H9 (cell line): ENCODE measurements around the gene TMEM248. TPM values are rescaled to one million over a fixed set of nuclear protein-coding genes. Genes with fewer than 3 reads are reported as not detected.
"Not testable (repeated sequence)": the region's sequence is repeated elsewhere in the genome, so short reads cannot be mapped to it uniquely, and the experiment has no call there.

ENCODE experiments used
- DNase-seq: peaks from one replicate; pipeline ENCODE4 v3.0.0-alpha.2; 2017
- H2AFZ ChIP-seq: one replicate; pipeline ENCODE4 v1.6.1; 2013; ENCODE audit warnings: mild to moderate bottlenecking, low read length, control low read depth, moderate library complexity
- H2AK5ac ChIP-seq: 2 replicates; pipeline ENCODE4 v1.6.1; 2013; ENCODE audit warnings: low read length, control low read depth, mixed read lengths; ENCODE audit not compliant: insufficient read length
- H2BK120ac ChIP-seq: one replicate; pipeline ENCODE4 v1.6.1; 2013; ENCODE audit warnings: low read depth, mild to moderate bottlenecking, low read length, control low read depth, inconsistent platforms; ENCODE audit not compliant: poor library complexity, severe bottlenecking
- H2BK12ac ChIP-seq: 2 replicates; pipeline ENCODE4 v1.6.1; 2013; ENCODE audit warnings: low read length, control low read depth, mixed read lengths, low read depth; ENCODE audit not compliant: insufficient read length
- H2BK15ac ChIP-seq: 2 replicates; pipeline ENCODE4 v1.6.1; 2013; ENCODE audit warnings: low read depth, low read length, control low read depth
- H2BK20ac ChIP-seq: one replicate; pipeline ENCODE4 v1.6.1; 2013; ENCODE audit warnings: low read depth, mild to moderate bottlenecking, low read length, control low read depth, inconsistent platforms; ENCODE audit not compliant: poor library complexity, severe bottlenecking
- H2BK5ac ChIP-seq: 2 replicates; pipeline ENCODE4 v1.6.1; 2013; ENCODE audit warnings: low read length, control low read depth, mixed read lengths; ENCODE audit not compliant: insufficient read length
- H3K14ac ChIP-seq: 2 replicates; pipeline ENCODE4 v1.6.1; 2013; ENCODE audit warnings: low read length, control low read depth; ENCODE audit not compliant: insufficient read depth
- H3K18ac ChIP-seq: 2 replicates; pipeline ENCODE4 v1.6.1; 2013; ENCODE audit warnings: low read depth, mild to moderate bottlenecking, mixed read lengths, low read length, control low read depth; ENCODE audit not compliant: insufficient read length
- H3K23ac ChIP-seq: 2 replicates; pipeline ENCODE4 v1.6.1; 2013; ENCODE audit warnings: low read length, control low read depth, mixed read lengths, low read depth; ENCODE audit not compliant: insufficient read length
- H3K23me2 ChIP-seq: 2 replicates; pipeline ENCODE4 v1.6.1; 2013; ENCODE audit warnings: low read depth, mild to moderate bottlenecking, mixed read lengths, low read length, control low read depth; ENCODE audit not compliant: insufficient read length, poor library complexity, severe bottlenecking
- H3K27ac ChIP-seq: 2 replicates; pipeline ENCODE4 v1.5.1; 2013; ENCODE audit warnings: low read length, control low read depth, mixed read lengths, low read depth; ENCODE audit not compliant: insufficient read length
- H3K27me3 ChIP-seq: 2 replicates; pipeline ENCODE4 v1.6.1; 2013; ENCODE audit warnings: low read length, control low read depth, inconsistent platforms; ENCODE audit not compliant: insufficient read depth
- H3K4ac ChIP-seq: 2 replicates; pipeline ENCODE4 v1.6.1; 2013; ENCODE audit warnings: low read depth, mild to moderate bottlenecking, control low read depth, inconsistent platforms, low read length, moderate library complexity
- H3K4me1 ChIP-seq: 2 replicates; pipeline ENCODE4 v1.6.1; 2013; ENCODE audit warnings: low read length, control low read depth, inconsistent platforms; ENCODE audit not compliant: insufficient read depth
- H3K4me2 ChIP-seq: 2 replicates; pipeline ENCODE4 v1.6.1; 2013; ENCODE audit warnings: low read length, control low read depth, mixed read lengths; ENCODE audit not compliant: insufficient read length, insufficient read depth
- H3K56ac ChIP-seq: 2 replicates; pipeline ENCODE4 v1.6.1; 2013; ENCODE audit warnings: low read depth, mild to moderate bottlenecking, mixed read lengths, low read length, control low read depth; ENCODE audit not compliant: insufficient read length
- H3K79me1 ChIP-seq: 2 replicates; pipeline ENCODE4 v1.6.1; 2013; ENCODE audit warnings: low read depth, mild to moderate bottlenecking, moderate library complexity, low read length, control low read depth, inconsistent platforms; ENCODE audit not compliant: insufficient read depth, poor library complexity, severe bottlenecking
- H3K79me2 ChIP-seq: 2 replicates; pipeline ENCODE4 v1.6.1; 2013; ENCODE audit warnings: low read length, control low read depth, inconsistent platforms; ENCODE audit not compliant: insufficient read depth
- H3K9ac ChIP-seq: 2 replicates; pipeline ENCODE4 v1.6.1; 2013; ENCODE audit warnings: low read length, control low read depth, mixed read lengths; ENCODE audit not compliant: insufficient read length; ENCODE audit errors: extremely low read depth
- H3K9me3 ChIP-seq: one replicate; pipeline ENCODE4 v1.6.1; 2013; ENCODE audit warnings: low read depth, low read length, inconsistent platforms; ENCODE audit not compliant: control insufficient read depth
- H3T11ph ChIP-seq: one replicate; pipeline ENCODE4 v1.6.1; 2013; ENCODE audit warnings: mild to moderate bottlenecking, low read length, control low read depth, inconsistent platforms
- H4K20me1 ChIP-seq: one replicate; pipeline ENCODE4 v1.6.1; 2013; ENCODE audit not compliant: control insufficient read depth, insufficient read length, insufficient read depth
- H4K5ac ChIP-seq: 2 replicates; pipeline ENCODE4 v1.6.1; 2013; ENCODE audit warnings: low read depth, mild to moderate bottlenecking, mixed read lengths, low read length, control low read depth; ENCODE audit not compliant: insufficient read length
- H4K8ac ChIP-seq: replicated peaks from 2 replicates; pipeline ENCODE4 v1.6.1; 2013; ENCODE audit warnings: low read length, control low read depth, mixed read lengths, low read depth; ENCODE audit not compliant: insufficient read length
- H4K91ac ChIP-seq: 2 replicates; pipeline ENCODE4 v1.6.1; 2013; ENCODE audit warnings: low read depth, mild to moderate bottlenecking, moderate library complexity, mixed read lengths, low read length, control low read depth; ENCODE audit not compliant: insufficient read length
- H3K27ac Mint-ChIP-seq, 3 experiments: 2 replicates in 2 of 3; 3 replicates in 1 of 3; pipeline ENCODE4 v1.8.0; 2020 to 2021; ENCODE audit warnings: mixed read lengths in 3 of 3, mild to moderate bottlenecking in 1 of 3, moderate library complexity in 1 of 3
- H3K27me3 Mint-ChIP-seq: 2 replicates; pipeline ENCODE4 v1.8.0; 2021; ENCODE audit warnings: low read depth, mild to moderate bottlenecking, moderate library complexity, mixed read lengths
- H3K36me3 Mint-ChIP-seq, 3 experiments: 2 replicates in 2 of 3; 3 replicates in 1 of 3; pipeline ENCODE4 v1.8.0; 2020 to 2021; ENCODE audit warnings: low read depth in 3 of 3, mixed read lengths in 3 of 3; ENCODE audit not compliant: insufficient read depth in 1 of 3
- H3K4me1 Mint-ChIP-seq, 2 experiments: 2 replicates each; pipeline ENCODE4 v1.8.0; 2020; ENCODE audit warnings: mixed read lengths in 2 of 2
- H3K4me3 Mint-ChIP-seq, 2 experiments: 2 replicates in 1 of 2; 3 replicates in 1 of 2; pipeline ENCODE4 v1.8.0; 2020 to 2021; ENCODE audit warnings: mild to moderate bottlenecking in 2 of 2, mixed read lengths in 2 of 2, moderate library complexity in 1 of 2
- H3K9me3 Mint-ChIP-seq, 2 experiments: 2 replicates in 1 of 2; 3 replicates in 1 of 2; pipeline ENCODE4 v1.8.0; 2020; ENCODE audit warnings: mild to moderate bottlenecking in 2 of 2, mixed read lengths in 2 of 2, moderate library complexity in 1 of 2
- CTCF ChIP-seq: fragments of 200-600 bp; sonication (generic); conservative IDR thresholded peaks from 3 replicates; pipeline ENCODE4 v1.8.0; 2021; ENCODE audit warnings: antibody characterized with exemption, mild to moderate bottlenecking
- WGBS: extraction: QIAGEN DNeasy Blood & Tissue Kit; methylation state at CpG from one replicate; pipeline ENCODE4 v1.1.7; 2013; ENCODE audit warnings: missing lambda C conversion rate, low lambda C conversion rate, mixed read lengths; ENCODE audit not compliant: insufficient read length; ENCODE audit errors: extremely low coverage; 5-methylcytosine and 5-hydroxymethylcytosine counted together
- total RNA-seq: library from RNA; stranded (reverse); gene quantifications from 2 replicates; pipeline ENCODE4 v1.2.1, GENCODE V29; 2021

TMEM248 gene
- total RNA-seq, 1 experiment from 2014 or later: 74.2 TPM

DNA sequence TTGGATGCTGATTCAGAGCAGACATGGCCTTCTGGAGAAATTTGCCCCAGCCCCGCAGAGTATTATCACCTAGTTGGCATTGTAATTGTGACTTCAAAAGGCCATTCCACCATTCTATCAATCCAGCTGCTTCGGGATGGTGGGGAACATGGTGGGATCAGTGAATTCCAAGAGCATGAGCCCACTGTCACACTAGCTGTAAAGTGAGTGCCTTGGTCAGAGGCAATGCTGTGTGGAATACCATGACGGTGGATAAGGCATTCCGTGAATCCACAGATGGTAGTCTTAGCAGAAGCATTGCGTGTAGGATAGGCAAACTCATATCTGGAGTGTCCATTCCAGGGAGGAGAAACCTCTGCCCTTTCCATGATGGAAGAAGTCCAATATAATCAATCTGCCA lies 13.3 kb upstream of the TMEM248 start:
- H3K56ac ChIP-seq: no peak overlapping the region
- no peak for DNase-seq
- no peak overlapping the region for H2AK5ac ChIP-seq
- H3K4me3 Mint-ChIP-seq: no peak overlapping the region
- H2BK120ac ChIP-seq: no peak overlapping the region
- H4K8ac ChIP-seq: no peak overlapping the region
- H3K18ac ChIP-seq: no peak overlapping the region
- H2BK15ac ChIP-seq: no peak overlapping the region
- no peaks in the 10 kb centered on the region for H3K27me3 ChIP-seq
- H3K9me3 ChIP-seq: no peaks in the 10 kb centered on the region
- H3K23me2 ChIP-seq: no peaks in the 10 kb centered on the region
- no peak overlapping the region for H3K14ac ChIP-seq
- H3K4ac ChIP-seq: no peak overlapping the region
- H3K27ac Mint-ChIP-seq: no peak overlapping the region
- H2BK20ac ChIP-seq: no peak overlapping the region
- no peaks in the 10 kb centered on the region for H3K79me1 ChIP-seq
- TF ChIP-seq CTCF: no peak
- no peak overlapping the region for H3K9ac ChIP-seq
- no peak overlapping the region for H3K4me2 ChIP-seq
- no peak overlapping the region for H3K23ac ChIP-seq
- H2BK12ac ChIP-seq: no peak overlapping the region
- H3K27ac ChIP-seq: no peak overlapping the region
- peaks cover 0 to 4% of the 10 kb centered on the region in 2 experiments; a peak in 1 of 4 replicates for H3K4me1 Mint-ChIP-seq
- H3K79me2 ChIP-seq: no peaks in the 10 kb centered on the region
- no peak overlapping the region for H4K5ac ChIP-seq
- no peaks in the 10 kb centered on the region for H4K20me1 ChIP-seq
- no peak overlapping the region for H2BK5ac ChIP-seq
- H3K27me3 Mint-ChIP-seq: no peaks in the 10 kb centered on the region
- H3K36me3 Mint-ChIP-seq: peaks cover 0 to 2% (median 0%) of the 10 kb centered on the region in 3 experiments; a peak in 1 of 7 replicates
- H3T11ph ChIP-seq: no peak overlapping the region
- no peaks in the 10 kb centered on the region for H3K9me3 Mint-ChIP-seq
- WGBS: no CpG with 5 or more reads among the region's 5 CpGs
- H2AFZ ChIP-seq: no peak overlapping the region
- no peaks in the 10 kb centered on the region for H3K4me1 ChIP-seq
- no peak overlapping the region for H4K91ac ChIP-seq

- not testable (repeated sequence) for H4K5ac ChIP-seq, H2BK20ac ChIP-seq, H3K9ac ChIP-seq, H4K8ac ChIP-seq, H3K27ac ChIP-seq, H3K4me3 Mint-ChIP-seq, H2AFZ ChIP-seq, H2AK5ac ChIP-seq, H3K9me3 Mint-ChIP-seq, H3K23ac ChIP-seq, H3K79me1 ChIP-seq, H3K23me2 ChIP-seq, H4K20me1 ChIP-seq, H3K27ac Mint-ChIP-seq, H3K4me2 ChIP-seq, DNase-seq, H3K9me3 ChIP-seq, H3K36me3 Mint-ChIP-seq, H3K18ac ChIP-seq, H2BK12ac ChIP-seq, H2BK120ac ChIP-seq, H3T11ph ChIP-seq, H3K14ac ChIP-seq, H2BK5ac ChIP-seq, H4K91ac ChIP-seq, H3K56ac ChIP-seq, H3K4ac ChIP-seq, H3K79me2 ChIP-seq, H3K27me3 Mint-ChIP-seq, H3K4me1 Mint-ChIP-seq, H3K4me1 ChIP-seq, H3K27me3 ChIP-seq, H2BK15ac ChIP-seq
- no CpG with 5 or more reads among the region's 4 CpGs for WGBS
Measured at GRCh38 chr7:66908598-66908997, 12.4 kb upstream of the TMEM248 start.
